OCI-LY7 (cell line): Measurements from ENCODE around the gene MAU2. TPM values are rescaled to one million over a fixed set of nuclear protein-coding genes. Genes with fewer than 3 reads are reported as not detected.

Experiments
- BruUV-seq: library from RNA; stranded (reverse); fragments of 400-500 nt; replicated peaks from 2 replicates; lab custom pipeline; 2021; lab: Mats Ljungman, UMichigan
- CTCF ChIA-PET: fragments of 300-600 bp; sonication (Branson Sonifier 250); formaldehyde crosslinking; loops from one replicate; lab custom pipeline; 2022; ENCODE audit warnings: antibody characterized with exemption; ENCODE audit not compliant: unreplicated experiment; lab: Charles Lee
- POLR2A ChIA-PET: fragments of 300-600 bp; sonication (Branson Sonifier 250); formaldehyde crosslinking; loops from one replicate; lab custom pipeline; 2022; ENCODE audit warnings: antibody characterized with exemption; lab: Charles Lee
- DNase-seq: peaks from one replicate; pipeline ENCODE4 v3.0.0-alpha.2; 2015; ENCODE audit warnings: low spot score
- H2AFZ ChIP-seq: fragments of 200-600 bp; sonication (generic), shearing (Covaris generic); 2 replicates; pipeline ENCODE4 v1.6.1; 2014; ENCODE audit warnings: mild to moderate bottlenecking, antibody characterized with exemption, low read length, moderate library complexity
- H3K27ac ChIP-seq: fragments of 200-600 bp; sonication (generic); 2 replicates; pipeline ENCODE4 v1.5.1; 2014; ENCODE audit warnings: mixed run types, low read depth, mild to moderate bottlenecking, moderate library complexity, low read length, inconsistent platforms; ENCODE audit not compliant: poor library complexity, severe bottlenecking
- H3K36me3 ChIP-seq: fragments of 200-600 bp; sonication (generic); 2 replicates; pipeline ENCODE4 v1.6.1; 2014; ENCODE audit warnings: mild to moderate bottlenecking, antibody characterized with exemption, low read length, moderate library complexity, mixed read lengths; ENCODE audit not compliant: insufficient read depth
- H3K4me1 ChIP-seq: fragments of 200-600 bp; sonication (generic); 2 replicates; pipeline ENCODE4 v1.5.1; 2014; ENCODE audit warnings: mild to moderate bottlenecking, low read length; ENCODE audit not compliant: insufficient read depth, poor library complexity, severe bottlenecking
- H3K4me2 ChIP-seq: fragments of 200-600 bp; sonication (generic); 2 replicates; pipeline ENCODE4 v1.6.1; 2014; ENCODE audit warnings: mild to moderate bottlenecking, low read length
- H3K4me3 ChIP-seq: fragments of 200-600 bp; sonication (generic); 2 replicates; pipeline ENCODE4 v1.5.1; 2014; ENCODE audit warnings: mild to moderate bottlenecking, low read depth, low read length; ENCODE audit not compliant: poor library complexity, severe bottlenecking
- H3K79me2 ChIP-seq: fragments of 200-600 bp; sonication (generic); 2 replicates; pipeline ENCODE4 v1.6.1; 2016; ENCODE audit warnings: low read depth, mild to moderate bottlenecking, low read length, moderate library complexity, mixed read lengths; ENCODE audit not compliant: insufficient read depth
- H3K9me2 ChIP-seq: fragments of 200-600 bp; sonication (generic); 2 replicates; pipeline ENCODE4 v1.6.1; 2016; ENCODE audit warnings: mild to moderate bottlenecking, low read length, mixed read lengths; ENCODE audit not compliant: insufficient read depth
- H3K9me3 ChIP-seq: fragments of 200-600 bp; sonication (generic); 2 replicates; pipeline ENCODE4 v1.6.1; 2014; ENCODE audit warnings: mild to moderate bottlenecking, mixed run types, low read length, mixed read lengths
- H4K20me1 ChIP-seq: fragments of 200-600 bp; sonication (generic); 2 replicates; pipeline ENCODE4 v1.6.1; 2014; ENCODE audit warnings: mild to moderate bottlenecking, antibody characterized with exemption, low read length, moderate library complexity, mixed read lengths; ENCODE audit not compliant: insufficient read depth
- CTCF ChIP-seq: fragments of 200-600 bp; sonication (generic); conservative IDR thresholded peaks from 2 replicates; pipeline ENCODE4 v1.5.1; 2014; ENCODE audit warnings: mild to moderate bottlenecking, antibody characterized with exemption, low read length, moderate library complexity, mixed read lengths
- EZH2phosphoT487 ChIP-seq: fragments of 200-600 bp; sonication (generic); IDR thresholded peaks from 2 replicates; pipeline ENCODE4 v1.6.1; 2018; ENCODE audit warnings: low read depth, borderline replicate concordance, mild to moderate bottlenecking, mixed run types, antibody characterized with exemption, low read length, moderate library complexity, mixed read lengths
- intact Hi-C: fragments of 100-400 bp; cut with micrococcal nuclease; formaldehyde crosslinking; loops from one replicate; pipeline ENCODE4 v1.10.0; 2022; ENCODE audit not compliant: unreplicated experiment
- total RNA-seq, 2 experiments: library from RNA; depleted of rRNA in 1 of 2; stranded (reverse); fragments of >200 nt in 1 of 2; shearing (Covaris generic) in 1 of 2; gene quantifications; 2 replicates each; pipeline ENCODE4 v1.2.3, GENCODE V29; 2014 to 2022

Gene MAU2
- total RNA-seq, 2 experiments from 2014 or later = 58.7 to 81.7 TPM

DNA sequence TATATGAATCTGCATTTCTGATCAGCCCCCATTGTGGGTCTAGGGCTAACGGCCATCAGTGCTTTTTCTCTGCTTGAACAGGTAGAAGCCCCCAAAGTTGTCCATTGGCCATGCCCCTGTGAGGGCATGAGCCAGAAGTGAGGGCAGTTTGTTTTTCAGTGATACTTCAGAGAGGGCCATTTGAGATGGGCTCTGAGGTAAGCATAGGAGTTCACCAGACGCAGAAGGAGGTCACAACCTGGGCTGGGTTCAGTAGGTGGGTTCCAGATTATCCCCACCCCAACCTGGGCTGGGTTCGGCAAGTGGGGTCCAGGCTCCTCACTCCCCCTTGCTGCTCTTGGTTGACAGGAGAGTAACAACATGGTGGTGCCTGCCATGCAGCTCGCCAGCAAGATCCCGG lies 33.4 kb downstream of the MAU2 start:
- peaks cover 74% of the 10 kb centered on the region for H3K36me3 ChIP-seq
- H4K20me1 ChIP-seq = no peaks in the 10 kb centered on the region
- ChIA-PET CTCF (no interaction called here), POLR2A (no interaction called here)
- H3K27ac ChIP-seq = no peak overlapping the region
- no peak overlapping the region for H3K4me2 ChIP-seq
- no peaks in the 10 kb centered on the region for H3K4me1 ChIP-seq
- no TSS peak for BruUV-seq
- H3K9me3 ChIP-seq = no peaks in the 10 kb centered on the region
- no peaks in the 10 kb centered on the region for H3K79me2 ChIP-seq
- no peak for TF ChIP-seq CTCF
- TF ChIP-seq EZH2phosphoT487 = no peak
- H2AFZ ChIP-seq = no peak overlapping the region
- intact Hi-C loops = no loop called here
- DNase-seq = no peak
- no peaks in the 10 kb centered on the region for H3K9me2 ChIP-seq
- H3K4me3 ChIP-seq = no peak overlapping the region

GRCh38 chr19:19354932-19355331 lies 34.3 kb downstream of the MAU2 start:
- TF ChIP-seq CTCF (no peak), EZH2phosphoT487 (no peak)
- Histone ChIP-seq H3K4me2 (no peak overlapping the region), H3K9me3 (no peaks in the 10 kb centered on the region), H2AFZ (no peak overlapping the region), H3K36me3 (peaks cover 66% of the 10 kb centered on the region), H3K79me2 (no peaks in the 10 kb centered on the region), H3K27ac (no peak overlapping the region), H4K20me1 (no peaks in the 10 kb centered on the region), H3K4me3 (no peak overlapping the region), H3K4me1 (no peaks in the 10 kb centered on the region), H3K9me2 (no peaks in the 10 kb centered on the region)
- intact Hi-C loops = no loop called here
- ChIA-PET POLR2A (no interaction called here), CTCF (no interaction called here)
- no peak for DNase-seq
- no TSS peak for BruUV-seq

GRCh38 chr19:19355606-19356139 lies 35.0 kb downstream of the MAU2 start:
- ChIA-PET CTCF (no interaction called here), POLR2A (no interaction called here)
- H2AFZ ChIP-seq = no peak overlapping the region
- no peak overlapping the region for H3K4me2 ChIP-seq
- no peak for DNase-seq
- H3K36me3 ChIP-seq = peaks cover 65% of the 10 kb centered on the region
- no peaks in the 10 kb centered on the region for H3K79me2 ChIP-seq
- TF ChIP-seq CTCF (no peak), EZH2phosphoT487 (no peak)
- BruUV-seq = no TSS peak
- H3K9me3 ChIP-seq = no peaks in the 10 kb centered on the region
- H3K4me3 ChIP-seq = no peak overlapping the region
- no peaks in the 10 kb centered on the region for H3K9me2 ChIP-seq
- H3K4me1 ChIP-seq = peaks cover under 1% of the 10 kb centered on the region
- no peaks in the 10 kb centered on the region for H4K20me1 ChIP-seq
- no peak overlapping the region for H3K27ac ChIP-seq
- intact Hi-C loops = no loop called here
